CD14-positive monocyte (primary cell): Measurements from ENCODE around the gene ATP1B1. TPM values are rescaled to one million over a fixed set of nuclear protein-coding genes. Genes with fewer than 3 reads are reported as not detected.

Experiments
- DNase-seq, 3 donors: peaks; one replicate each; pipeline ENCODE4 v3.0.0-alpha.2; 2011 to 2022
- H2AFZ ChIP-seq: 2 replicates; pipeline ENCODE4 v1.6.0; 2012; ENCODE audit warnings: mild to moderate bottlenecking, low read depth, low read length, inconsistent platforms; ENCODE audit not compliant: insufficient read depth, poor library complexity, severe bottlenecking
- H3K27ac ChIP-seq, 2 donors: 1 replicate in 1 of 2; 2 replicates in 1 of 2; pipeline ENCODE4 v1.5.1; 2012 to 2013; ENCODE audit warnings: low read length in 2 of 2, control low read depth in 1 of 2, inconsistent platforms in 1 of 2, low read depth in 1 of 2, mild to moderate bottlenecking in 1 of 2
- H3K27me3 ChIP-seq, 2 donors: one replicate each; pipeline versions ENCODE4 v1.6.0 to v1.6.1; 2011 to 2013; ENCODE audit warnings: low read length in 2 of 2; ENCODE audit not compliant: control insufficient read depth in 2 of 2, insufficient read depth in 2 of 2
- H3K36me3 ChIP-seq, 2 donors: replicated peaks in 1 of 2; 1 replicate in 1 of 2; 2 replicates in 1 of 2; pipeline versions ENCODE4 v1.5.1 to v1.6.1; 2012 to 2013; ENCODE audit warnings: low read length in 2 of 2, control low read depth in 1 of 2, inconsistent platforms in 1 of 2, mild to moderate bottlenecking in 1 of 2; ENCODE audit not compliant: insufficient read depth in 2 of 2, control insufficient read depth in 1 of 2
- H3K4me1 ChIP-seq, 2 donors: 1 replicate in 1 of 2; 2 replicates in 1 of 2; pipeline versions ENCODE4 v1.5.1 to v1.6.1; 2012 to 2013; ENCODE audit warnings: low read length in 2 of 2, control low read depth in 1 of 2, inconsistent platforms in 1 of 2, mild to moderate bottlenecking in 1 of 2, moderate library complexity in 1 of 2; ENCODE audit not compliant: insufficient read depth in 2 of 2, control insufficient read depth in 1 of 2
- H3K4me2 ChIP-seq: replicated peaks from 2 replicates; pipeline ENCODE3; 2012; ENCODE audit warnings: low read length, moderate library complexity, mild to moderate bottlenecking; ENCODE audit not compliant: poor library complexity, severe bottlenecking; ENCODE audit errors: extremely low read depth
- H3K4me3 ChIP-seq, 3 experiments: fragments of 200-600 bp in 1 of 3; sonication (generic) in 1 of 3; replicated peaks in 1 of 3; 1 replicate in 2 of 3; 2 replicates in 1 of 3; pipeline ENCODE4 v1.5.1; 2011 to 2013; ENCODE audit warnings: low read length in 3 of 3, mild to moderate bottlenecking in 3 of 3, control low read depth in 2 of 3, low read depth in 2 of 3, inconsistent platforms in 1 of 3, moderate library complexity in 1 of 3
- H3K79me2 ChIP-seq: 2 replicates; pipeline ENCODE4 v1.6.0; 2012; ENCODE audit warnings: mild to moderate bottlenecking, control low read depth, inconsistent platforms, low read length, moderate library complexity; ENCODE audit not compliant: insufficient read depth
- H3K9ac ChIP-seq: 2 replicates; pipeline ENCODE4 v1.6.0; 2017; ENCODE audit warnings: low read length, mild to moderate bottlenecking; ENCODE audit not compliant: insufficient read depth, poor library complexity, severe bottlenecking
- H3K9me3 ChIP-seq, 2 donors: replicated peaks in 1 of 2; 1 replicate in 1 of 2; 2 replicates in 1 of 2; pipeline versions ENCODE4 v1.5.1 to v1.6.1; 2012 to 2013; ENCODE audit warnings: low read length in 2 of 2, control low read depth in 1 of 2; ENCODE audit not compliant: control insufficient read depth in 1 of 2, insufficient read depth in 1 of 2
- H4K20me1 ChIP-seq: 2 replicates; pipeline ENCODE4 v1.6.0; 2012; ENCODE audit warnings: mild to moderate bottlenecking, low read length, control low read depth, moderate library complexity; ENCODE audit not compliant: insufficient read depth
- H3K27ac Mint-ChIP-seq, 7 donors: one replicate each; pipeline ENCODE4 v1.8.0; 2020; ENCODE audit warnings: mild to moderate bottlenecking in 7 of 7, mixed read lengths in 7 of 7, moderate library complexity in 6 of 7, inconsistent platforms in 2 of 7
- H3K27me3 Mint-ChIP-seq, 3 donors: one replicate each; pipeline ENCODE4 v1.8.0; 2021 to 2022; ENCODE audit warnings: low read depth in 3 of 3, mild to moderate bottlenecking in 3 of 3, mixed read lengths in 3 of 3, moderate library complexity in 3 of 3, inconsistent platforms in 1 of 3
- H3K36me3 Mint-ChIP-seq, 2 donors: one replicate each; pipeline ENCODE4 v1.8.0; 2020; ENCODE audit warnings: mixed read lengths in 2 of 2, inconsistent platforms in 1 of 2, mild to moderate bottlenecking in 1 of 2
- H3K4me1 Mint-ChIP-seq: one replicate; pipeline ENCODE4 v1.8.0; 2020; ENCODE audit warnings: mild to moderate bottlenecking, mixed read lengths
- H3K4me3 Mint-ChIP-seq, 2 donors: one replicate each; pipeline ENCODE4 v1.8.0; 2020; ENCODE audit warnings: mild to moderate bottlenecking in 2 of 2, mixed read lengths in 2 of 2, moderate library complexity in 1 of 2
- H3K9me3 Mint-ChIP-seq, 7 donors: one replicate each; pipeline ENCODE4 v1.8.0; 2020 to 2022; ENCODE audit warnings: mixed read lengths in 7 of 7, mild to moderate bottlenecking in 6 of 7, moderate library complexity in 6 of 7, inconsistent platforms in 2 of 7
- WGBS: methylation state at CpG from one replicate; pipeline ENCODE4 v1.1.5; 2013; ENCODE audit warnings: missing lambda C conversion rate; ENCODE audit not compliant: insufficient coverage; 5-methylcytosine and 5-hydroxymethylcytosine counted together
- intact Hi-C, 2 donors: fragments of 100-400 bp; cut with micrococcal nuclease; formaldehyde crosslinking; loops; one replicate each; pipeline versions ENCODE4 v1.15.0 to v1.15.1; 2023
- polyA plus RNA-seq, 3 donors: library from polyadenylated mRNA; depleted of rRNA in 1 of 3; unstranded in 2 of 3; stranded (reverse) in 1 of 3; fragments of 300-500 nt in 2 of 3; fragments of >200 nt in 1 of 3; fragmentation: Illumina TruSeq in 2 of 3; gene quantifications; 1 replicate in 2 of 3; 2 replicates in 1 of 3; pipeline ENCODE4 v1.2.3, GENCODE V29; 2012 to 2021
- TF ChIP-seq, protein P1 (sequence below): fragments of 200-600 bp; IDR thresholded peaks from one replicate; pipeline ENCODE4 v1.8.0; 2022; ENCODE audit warnings: antibody characterized with exemption, mild to moderate bottlenecking

Gene ATP1B1
- polyA plus RNA-seq, 3 donors: 0.63 to 5.1 (median 0.72) TPM

DNA sequence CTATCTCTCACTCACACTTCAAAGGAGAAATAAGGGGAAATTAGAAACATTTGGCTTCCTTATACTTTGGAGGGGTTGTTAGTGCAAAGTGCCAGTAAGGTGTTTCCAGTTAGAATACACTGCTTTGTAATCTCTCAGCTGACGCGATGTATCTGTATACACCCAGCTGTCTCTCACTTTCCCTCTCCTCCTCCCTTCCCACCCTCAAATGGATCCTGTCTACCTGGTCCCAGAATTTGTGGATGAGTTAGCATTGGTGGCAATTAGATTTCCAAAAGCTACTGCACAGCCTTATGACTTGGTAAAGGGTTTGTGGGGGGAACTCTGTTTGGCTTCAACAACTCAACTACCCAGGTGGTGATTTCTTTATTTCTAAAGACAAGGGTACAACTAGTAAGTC, 10.5 kb downstream of the ATP1B1 start:
- Histone ChIP-seq H3K79me2 (no peaks in the 10 kb centered on the region), H3K27me3 (no peaks in the 10 kb centered on the region)
- peak overlapping the region in 6 of 7 donors; percentile 26 to 97 (median 95) for H3K27ac Mint-ChIP-seq

DNA sequence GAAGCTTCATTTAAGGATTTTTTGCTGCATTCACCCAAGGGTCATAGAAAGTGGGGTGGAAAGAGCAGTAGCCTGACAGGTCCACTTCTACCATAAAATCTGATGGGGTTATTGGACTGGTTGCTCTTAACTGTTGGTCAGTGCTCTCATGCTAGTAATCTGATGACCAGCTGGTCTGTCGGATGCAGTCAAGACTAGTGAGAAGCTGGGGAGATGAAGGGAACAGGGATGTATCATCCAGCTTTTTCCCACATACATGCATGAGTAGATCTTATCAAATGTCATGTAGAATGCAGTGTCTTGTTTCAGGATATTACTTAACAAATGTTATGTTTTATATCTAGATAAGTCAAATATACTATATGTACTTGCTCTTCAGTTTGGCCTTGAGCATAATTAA, 11.1 kb downstream of the ATP1B1 start:
- H3K79me2 ChIP-seq: no peaks in the 10 kb centered on the region
- Mint-ChIP-seq H3K4me1 (peaks cover 26% of the 10 kb centered on the region), H3K4me3 (no peak overlapping the region), H3K9me3 (no peaks in the 10 kb centered on the region), H3K36me3 (peaks cover 8 to 9% of the 10 kb centered on the region in 2 donors), H3K27me3 (no peaks in the 10 kb centered on the region), H3K27ac (no peak overlapping the region)
- H3K4me3 ChIP-seq: no peak overlapping the region
- no peak overlapping the region for H3K27ac ChIP-seq
- H3K4me1 ChIP-seq: peaks cover 15 to 20% of the 10 kb centered on the region in 2 donors
- no peaks in the 10 kb centered on the region for H4K20me1 ChIP-seq
- TF ChIP-seq, protein P1, sequence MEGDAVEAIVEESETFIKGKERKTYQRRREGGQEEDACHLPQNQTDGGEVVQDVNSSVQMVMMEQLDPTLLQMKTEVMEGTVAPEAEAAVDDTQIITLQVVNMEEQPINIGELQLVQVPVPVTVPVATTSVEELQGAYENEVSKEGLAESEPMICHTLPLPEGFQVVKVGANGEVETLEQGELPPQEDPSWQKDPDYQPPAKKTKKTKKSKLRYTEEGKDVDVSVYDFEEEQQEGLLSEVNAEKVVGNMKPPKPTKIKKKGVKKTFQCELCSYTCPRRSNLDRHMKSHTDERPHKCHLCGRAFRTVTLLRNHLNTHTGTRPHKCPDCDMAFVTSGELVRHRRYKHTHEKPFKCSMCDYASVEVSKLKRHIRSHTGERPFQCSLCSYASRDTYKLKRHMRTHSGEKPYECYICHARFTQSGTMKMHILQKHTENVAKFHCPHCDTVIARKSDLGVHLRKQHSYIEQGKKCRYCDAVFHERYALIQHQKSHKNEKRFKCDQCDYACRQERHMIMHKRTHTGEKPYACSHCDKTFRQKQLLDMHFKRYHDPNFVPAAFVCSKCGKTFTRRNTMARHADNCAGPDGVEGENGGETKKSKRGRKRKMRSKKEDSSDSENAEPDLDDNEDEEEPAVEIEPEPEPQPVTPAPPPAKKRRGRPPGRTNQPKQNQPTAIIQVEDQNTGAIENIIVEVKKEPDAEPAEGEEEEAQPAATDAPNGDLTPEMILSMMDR: no peak
- DNase-seq: no peak
- H3K36me3 ChIP-seq: no peaks in the 10 kb centered on the region
- no peaks in the 10 kb centered on the region for H3K9me3 ChIP-seq
- no peak overlapping the region for H3K4me2 ChIP-seq
- no peak overlapping the region for H3K9ac ChIP-seq
- no peaks in the 10 kb centered on the region for H3K27me3 ChIP-seq
- no CpG with 5 or more reads among the region's 1 CpG for WGBS
- intact Hi-C loops: no loop called here
- no peak overlapping the region for H2AFZ ChIP-seq

More for the DNA sequence above, 10.5 kb downstream of the ATP1B1 start:
- Mint-ChIP-seq H3K9me3 (no peaks in the 10 kb centered on the region), H3K27me3 (no peaks in the 10 kb centered on the region), H3K36me3 (peaks cover 9 to 10% of the 10 kb centered on the region in 2 donors), H3K4me3 (no peak overlapping the region), H3K4me1 (peaks cover 30% of the 10 kb centered on the region)
- no peak for DNase-seq
- no peak overlapping the region for H2AFZ ChIP-seq
- TF ChIP-seq, protein P1: no peak
- H3K9me3 ChIP-seq: no peaks in the 10 kb centered on the region
- H4K20me1 ChIP-seq: no peaks in the 10 kb centered on the region
- H3K4me2 ChIP-seq: no peak overlapping the region
- WGBS: no CpG with 5 or more reads among the region's 2 CpGs
- intact Hi-C loops: no loop called here
- H3K4me1 ChIP-seq: peaks cover 21 to 26% of the 10 kb centered on the region in 2 donors
- no peaks in the 10 kb centered on the region for H3K36me3 ChIP-seq
- H3K4me3 ChIP-seq: no peak overlapping the region
- no peak overlapping the region for H3K27ac ChIP-seq
- no peak overlapping the region for H3K9ac ChIP-seq
